Measurements from ENCODE around the gene ZNF765. TPM values are rescaled to one million over a fixed set of nuclear protein-coding genes. Genes with fewer than 3 reads are reported as not detected.

The ZNF765 gene
- total and polyA plus RNA-seq, 5 donors: 2.5 to 6.2 (median 4.3) TPM

Other genes with a start within 250 kb of the ZNF765 start
- gene ZNF347, start 236.1 kb upstream of the ZNF765 start, total RNA-seq: 1 to 10 TPM; 6.3 to 7.9 (median 7.3) TPM
- gene ZNF347, start 236.1 kb upstream of the ZNF765 start, polyA plus RNA-seq: 3.1 TPM
- gene ZNF665, start 201.8 kb upstream of the ZNF765 start, total RNA-seq: 1 to 10 TPM; 1.2 to 2.0 (median 1.5) TPM
- gene ZNF665, start 201.8 kb upstream of the ZNF765 start, polyA plus RNA-seq: 1.4 TPM
- gene ZNF677, start 140.3 kb upstream of the ZNF765 start, total RNA-seq: 10 to 100 TPM; 18.7 to 27.9 (median 25.7) TPM
- 18.8 TPM for gene ZNF677, start 140.3 kb upstream of the ZNF765 start, polyA plus RNA-seq
- gene VN1R2, start 136.9 kb upstream of the ZNF765 start, total RNA-seq: not detected
- gene VN1R2, start 136.9 kb upstream of the ZNF765 start, polyA plus RNA-seq: not detected
- not detected for gene VN1R4, start 127.4 kb upstream of the ZNF765 start, total RNA-seq
- gene VN1R4, start 127.4 kb upstream of the ZNF765 start, polyA plus RNA-seq: not detected
- gene ZNF845, start 61.4 kb upstream of the ZNF765 start, total RNA-seq: 1 to 10 TPM; 3.7 to 4.8 (median 4.4) TPM
- gene ZNF845, start 61.4 kb upstream of the ZNF765 start, polyA plus RNA-seq: 2.0 TPM
- 1 to 10 TPM; 5.4 to 9.3 (median 7.1) TPM for gene ZNF525, start 29.4 kb upstream of the ZNF765 start, total RNA-seq
- gene ZNF525, start 29.4 kb upstream of the ZNF765 start, polyA plus RNA-seq: 2.1 TPM
- 1 to 10 TPM; 4.2 to 5.6 (median 5.1) TPM for gene ZNF761, start 36.8 kb downstream of the ZNF765 start, total RNA-seq
- gene ZNF761, start 36.8 kb downstream of the ZNF765 start, polyA plus RNA-seq: 4.4 TPM
- 1 to 10 TPM; 1.4 to 2.4 (median 1.8) TPM for gene ZNF813, start 72.6 kb downstream of the ZNF765 start, total RNA-seq
- gene ZNF813, start 72.6 kb downstream of the ZNF765 start, polyA plus RNA-seq: 0.86 TPM
- 10 to 100 TPM; 11.7 to 30.3 (median 15.2) TPM for gene ZNF331, start 143.0 kb downstream of the ZNF765 start, total RNA-seq
- gene ZNF331, start 143.0 kb downstream of the ZNF765 start, polyA plus RNA-seq: 22.2 TPM
- gene DPRX, start 236.8 kb downstream of the ZNF765 start, total RNA-seq: not detected
- gene DPRX, start 236.8 kb downstream of the ZNF765 start, polyA plus RNA-seq: not detected

Data from right cardiac atrium (tissue), 5 donors.